Kidney (tissue), 14 donors: ENCODE measurements around the gene IL1RAPL1. TPM values are rescaled to one million over a fixed set of nuclear protein-coding genes. Genes with fewer than 3 reads are reported as not detected.
A peak's percentile ranks its signal among the peaks of the same experiment; 100 is the strongest.

Source experiments
- DNase-seq, 5 donors: peaks; one replicate each; pipeline ENCODE4 v3.0.0-alpha.2; 2013 to 2020
- FAIRE-seq: peaks from 2 replicates; lab custom pipeline; 2012; peaks lifted over from hg19 to GRCh38; lab: Jason Lieb, UNC
- H3K27ac ChIP-seq, 2 donors: one replicate each; pipeline ENCODE4 v1.7.0; 2013; ENCODE audit warnings: low read depth in 2 of 2, low read length in 2 of 2, inconsistent platforms in 1 of 2
- H3K27me3 ChIP-seq: one replicate; pipeline ENCODE4 v1.7.1; 2013; ENCODE audit warnings: low read length, inconsistent platforms; ENCODE audit not compliant: control insufficient read depth, insufficient read depth
- H3K36me3 ChIP-seq, 3 donors: one replicate each; pipeline versions ENCODE4 v1.7.0 to v1.7.1; 2013; ENCODE audit warnings: low read length in 3 of 3, control low read depth in 1 of 3, inconsistent platforms in 1 of 3; ENCODE audit not compliant: insufficient read depth in 3 of 3, control insufficient read depth in 2 of 3
- H3K4me1 ChIP-seq, 3 donors: one replicate each; pipeline versions ENCODE4 v1.7.0 to v1.7.1; 2013; ENCODE audit warnings: low read length in 3 of 3, inconsistent platforms in 1 of 3, low read depth in 1 of 3; ENCODE audit not compliant: control insufficient read depth in 2 of 3, insufficient read depth in 2 of 3
- H3K4me3 ChIP-seq, 3 donors: one replicate each; pipeline versions ENCODE4 v1.7.0 to v1.8.1; 2013; ENCODE audit warnings: low read length in 3 of 3, control low read depth in 1 of 3, inconsistent platforms in 1 of 3
- H3K9ac ChIP-seq, 3 donors: one replicate each; pipeline versions ENCODE4 v1.7.0 to v1.7.1; 2013; ENCODE audit warnings: low read length in 3 of 3, control low read depth in 1 of 3, inconsistent platforms in 1 of 3
- H3K9me3 ChIP-seq, 3 donors: one replicate each; pipeline versions ENCODE4 v1.7.0 to v1.7.1; 2013; ENCODE audit warnings: low read length in 3 of 3, control low read depth in 1 of 3, inconsistent platforms in 1 of 3; ENCODE audit not compliant: control insufficient read depth in 2 of 3, insufficient read depth in 1 of 3
- intact Hi-C: fragments of 100-400 bp; cut with DNase I; formaldehyde crosslinking; loops from one replicate; pipeline ENCODE4 v1.11.1; 2022
- polyA plus RNA-seq: library from polyadenylated mRNA; stranded (reverse); fragments of 350-450 nt; fragmentation: Illumina TruSeq; extraction: RNeasy Lipid Tissue Mini Kit (QIAGEN cat#74804); gene quantifications from one replicate; pipeline ENCODE4 v1.2.3, GENCODE V29; 2014; ENCODE audit warnings: low read depth, low replicate concordance; ENCODE audit not compliant: insufficient read depth
- total RNA-seq: library from RNA; stranded (reverse); fragmentation: NEBNext Ultra II Directional; extraction: Animal tissue kit (Norgen Biotek cat#: 25700); gene quantifications from one replicate; pipeline ENCODE4 v1.2.1, GENCODE V29; 2021
- TF ChIP-seq, protein P1 (sequence below): IDR thresholded peaks from 3 replicates; pipeline ENCODE4 v1.5.1; 2012; ENCODE audit warnings: mild to moderate bottlenecking, moderate library complexity, borderline replicate concordance; ENCODE audit not compliant: insufficient read depth; ENCODE audit errors: extremely low read depth
- donor health status: control.
- donor health status: control.
- donor health status: control.
- donor health status: control.
- donor health status: control.
- donor health status: DM: yes; HTN: yes; CAD: no.
- donor health status: Normal renal cell carcinoma (clear cell type).

Gene IL1RAPL1
- total and polyA plus RNA-seq, 2 donors from 2014 or later, result 0.19 TPM; not detected in 1

DNA sequence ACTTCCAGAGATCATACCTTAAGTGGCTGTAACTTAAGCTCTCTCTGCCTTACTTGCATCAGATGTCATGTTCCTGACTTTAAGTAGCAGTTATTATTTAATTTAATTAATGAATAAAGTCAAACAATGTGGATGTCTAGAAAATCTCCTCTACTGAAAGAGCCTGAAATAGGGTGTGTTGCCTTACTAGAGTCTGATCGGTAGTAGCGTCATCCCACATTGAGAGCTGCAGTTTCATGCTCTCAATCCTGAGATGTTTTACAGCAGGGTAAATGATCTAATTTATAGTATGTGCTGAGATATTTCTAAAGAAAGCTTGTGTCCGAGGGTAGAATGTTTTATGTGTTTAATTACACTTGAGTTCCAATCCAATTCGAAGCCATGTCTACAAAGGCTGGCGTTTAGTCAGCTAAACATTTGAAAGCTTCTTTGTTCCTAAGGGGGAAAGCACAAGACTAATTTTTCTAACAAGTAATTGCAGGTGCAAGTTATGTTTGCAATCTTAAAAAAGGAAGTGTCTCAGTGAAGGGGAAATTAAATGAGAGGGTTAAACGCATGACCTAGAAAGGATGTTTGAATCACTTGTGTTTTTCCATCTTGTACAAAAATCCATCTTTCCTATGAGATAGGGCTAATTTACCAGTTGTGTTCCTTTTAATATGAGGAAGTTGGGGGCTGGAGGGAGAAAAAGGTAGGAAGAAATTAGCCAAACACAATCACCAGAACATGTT lies 1237.1 kb downstream of the IL1RAPL1 start:
- intact Hi-C loops, result no loop called here
- TF ChIP-seq, protein P1, sequence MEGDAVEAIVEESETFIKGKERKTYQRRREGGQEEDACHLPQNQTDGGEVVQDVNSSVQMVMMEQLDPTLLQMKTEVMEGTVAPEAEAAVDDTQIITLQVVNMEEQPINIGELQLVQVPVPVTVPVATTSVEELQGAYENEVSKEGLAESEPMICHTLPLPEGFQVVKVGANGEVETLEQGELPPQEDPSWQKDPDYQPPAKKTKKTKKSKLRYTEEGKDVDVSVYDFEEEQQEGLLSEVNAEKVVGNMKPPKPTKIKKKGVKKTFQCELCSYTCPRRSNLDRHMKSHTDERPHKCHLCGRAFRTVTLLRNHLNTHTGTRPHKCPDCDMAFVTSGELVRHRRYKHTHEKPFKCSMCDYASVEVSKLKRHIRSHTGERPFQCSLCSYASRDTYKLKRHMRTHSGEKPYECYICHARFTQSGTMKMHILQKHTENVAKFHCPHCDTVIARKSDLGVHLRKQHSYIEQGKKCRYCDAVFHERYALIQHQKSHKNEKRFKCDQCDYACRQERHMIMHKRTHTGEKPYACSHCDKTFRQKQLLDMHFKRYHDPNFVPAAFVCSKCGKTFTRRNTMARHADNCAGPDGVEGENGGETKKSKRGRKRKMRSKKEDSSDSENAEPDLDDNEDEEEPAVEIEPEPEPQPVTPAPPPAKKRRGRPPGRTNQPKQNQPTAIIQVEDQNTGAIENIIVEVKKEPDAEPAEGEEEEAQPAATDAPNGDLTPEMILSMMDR, result no peak
- DNase-seq, result peak in 1 of 5 donors; percentile 16
- H3K9me3 ChIP-seq, result no peaks in the 10 kb centered on the region
- no peaks in the 10 kb centered on the region for H3K4me1 ChIP-seq
- H3K4me3 ChIP-seq, result no peak overlapping the region
- no peak for FAIRE-seq
- no peak overlapping the region for H3K9ac ChIP-seq
- no peaks in the 10 kb centered on the region for H3K27me3 ChIP-seq
- no peaks in the 10 kb centered on the region for H3K36me3 ChIP-seq
- H3K27ac ChIP-seq, result no peak overlapping the region

DNA sequence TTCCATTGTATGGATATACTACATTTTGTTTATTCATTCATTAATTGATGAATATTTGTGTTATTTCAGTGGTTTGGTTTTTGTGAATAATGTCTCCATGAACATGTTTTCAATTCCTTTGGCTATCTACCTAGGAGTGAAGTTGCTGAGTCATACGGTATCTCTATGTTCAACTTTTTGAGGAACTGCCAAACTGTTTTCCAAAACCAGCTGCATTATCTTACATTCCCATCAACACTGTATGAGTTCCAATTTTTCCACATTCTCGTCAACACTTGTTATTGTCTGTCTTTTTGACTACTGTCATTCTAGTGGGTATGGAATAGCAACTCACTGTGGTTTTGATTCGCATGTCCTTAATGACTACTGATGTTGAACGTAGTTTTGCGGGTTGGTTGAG lies 1239.5 kb downstream of the IL1RAPL1 start:
- no peak for DNase-seq
- intact Hi-C loops, result no loop called here

DNA sequence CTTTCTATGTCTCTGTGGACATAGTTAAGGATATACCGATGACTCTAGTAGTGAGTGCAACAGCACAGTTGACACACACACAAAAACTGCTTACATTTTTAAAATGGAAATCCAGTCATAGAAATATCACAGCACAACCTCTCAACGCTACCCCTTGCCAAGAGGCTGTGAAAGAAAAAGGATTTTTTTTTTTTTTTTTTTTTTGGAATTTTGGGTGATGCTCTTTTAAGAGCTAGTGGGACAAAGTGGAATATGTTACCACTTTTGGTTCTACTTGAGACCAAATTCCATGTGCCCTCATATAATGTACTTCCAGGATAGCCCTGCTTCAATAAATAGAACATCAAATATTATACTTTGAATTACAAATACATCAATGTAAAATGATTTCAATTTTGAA lies 1247.1 kb downstream of the IL1RAPL1 start:
- no peak overlapping the region for H3K4me3 ChIP-seq
- no peaks in the 10 kb centered on the region for H3K4me1 ChIP-seq

More for the DNA sequence above, 1239.5 kb downstream of the IL1RAPL1 start:
- Histone ChIP-seq H3K4me1 (no peaks in the 10 kb centered on the region), H3K4me3 (peak overlapping the region in 1 of 3 donors; percentile 3), H3K36me3 (no peaks in the 10 kb centered on the region), H3K27ac (no peak overlapping the region), H3K27me3 (no peaks in the 10 kb centered on the region), H3K9ac (no peak overlapping the region), H3K9me3 (no peaks in the 10 kb centered on the region)
- TF ChIP-seq, protein P1, result no peak
- FAIRE-seq, result no peak

More for the DNA sequence above, 1247.1 kb downstream of the IL1RAPL1 start:
- H3K27ac ChIP-seq, result no peak overlapping the region
- H3K36me3 ChIP-seq, result no peaks in the 10 kb centered on the region
- H3K27me3 ChIP-seq, result no peaks in the 10 kb centered on the region
- no peak for DNase-seq
- intact Hi-C loops, result no loop called here
- TF ChIP-seq, protein P1, result no peak
- no peak overlapping the region for H3K9ac ChIP-seq
- FAIRE-seq, result no peak
- no peaks in the 10 kb centered on the region for H3K9me3 ChIP-seq
